Measurements from ENCODE around the gene HGFAC. TPM values are rescaled to one million over a fixed set of nuclear protein-coding genes. Genes with fewer than 3 reads are reported as not detected.

The HGFAC gene
- total RNA-seq, 1 experiment from 2014 or later, result 0.37 TPM

DNA sequence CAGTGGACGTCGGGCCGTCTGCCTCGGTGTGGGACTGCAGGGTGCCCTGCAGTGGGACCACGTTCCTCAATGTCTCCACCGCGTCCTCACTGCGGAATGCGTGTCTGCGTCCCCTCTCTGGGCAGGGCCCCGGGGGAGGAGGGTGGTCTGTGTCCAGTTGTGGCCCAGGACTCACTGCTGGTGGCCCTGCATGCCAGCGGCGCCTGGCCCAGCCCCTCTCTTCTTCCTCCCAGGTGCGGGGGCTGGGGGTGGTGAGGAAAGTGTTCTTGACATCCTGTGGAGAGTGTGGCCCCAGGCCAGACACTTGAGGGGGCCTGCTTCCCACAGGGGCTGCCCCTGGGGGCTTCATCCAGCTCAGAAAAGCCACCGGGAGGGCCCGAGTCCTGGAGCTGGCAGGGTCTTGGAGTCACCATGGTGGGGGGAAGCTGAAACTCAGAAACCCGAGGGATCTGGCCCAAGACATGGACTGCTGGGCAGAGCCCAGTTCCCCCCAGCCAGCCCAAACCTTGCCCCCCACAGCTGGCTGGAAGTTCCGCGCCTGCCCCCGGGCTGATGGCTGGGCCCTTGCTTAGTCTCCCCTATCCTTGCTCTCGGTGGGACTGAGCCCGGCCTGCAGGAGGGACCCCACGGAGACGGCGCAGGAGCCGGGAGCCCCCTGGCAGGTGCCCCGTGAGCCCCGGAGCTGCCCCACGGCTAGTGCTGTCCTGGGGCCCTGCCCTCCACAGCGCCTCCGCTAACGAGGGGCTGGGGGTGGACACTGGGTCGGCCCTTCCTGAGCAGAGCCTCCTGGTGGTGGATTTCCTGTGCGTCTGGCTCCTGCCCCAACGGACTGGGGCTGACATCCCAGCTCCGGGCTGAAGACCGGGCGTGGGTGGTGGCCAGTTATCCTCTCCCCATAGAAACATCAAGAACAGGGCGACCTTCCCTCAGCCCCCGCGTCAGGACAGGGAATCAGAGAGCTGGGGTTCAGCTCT lies 24.2 kb downstream of the HGFAC start:
- Histone ChIP-seq H3K4me1 (ENCODE audit: insufficient read depth, low read length) (no peaks in the 10 kb centered on the region), H3K27me3 (ENCODE audit: insufficient read depth, low read length) (peaks cover 6% of the 10 kb centered on the region; the same call in 1 of the 2 replicates), H3T11ph (ENCODE audit: low read length) (no peak overlapping the region), H3K23ac (ENCODE audit: insufficient read length, low read depth, low read length) (no peak overlapping the region), H4K91ac (ENCODE audit: insufficient read length, low read depth, low read length) (no peak overlapping the region), H3K27ac (ENCODE audit: insufficient read length, low read depth, low read length) (no peak overlapping the region), H3K79me1 (ENCODE audit: insufficient read depth, low read depth, low read length, poor library complexity, severe bottlenecking) (no peaks in the 10 kb centered on the region), H3K9ac (ENCODE audit: extremely low read depth, insufficient read length, low read length) (no peak overlapping the region), H2BK120ac (ENCODE audit: low read depth, low read length, poor library complexity, severe bottlenecking) (no peak overlapping the region), H2BK12ac (ENCODE audit: insufficient read length, low read depth, low read length) (no peak overlapping the region), H2BK15ac (ENCODE audit: low read depth, low read length) (no peak overlapping the region), H2BK20ac (ENCODE audit: low read depth, low read length, poor library complexity, severe bottlenecking) (no peak overlapping the region), H2AFZ (ENCODE audit: low read length) (no peak overlapping the region), H3K4ac (ENCODE audit: low read depth, low read length) (no peak overlapping the region), H4K20me1 (ENCODE audit: control insufficient read depth, insufficient read depth, insufficient read length) (no peaks in the 10 kb centered on the region), H4K5ac (ENCODE audit: insufficient read length, low read depth, low read length) (no peak overlapping the region), H3K18ac (ENCODE audit: insufficient read length, low read depth, low read length) (no peak overlapping the region), H2AK5ac (ENCODE audit: insufficient read length, low read length) (no peak overlapping the region), H3K14ac (ENCODE audit: insufficient read depth, low read length) (no peak overlapping the region; the same call in 1 of the 2 replicates), H4K8ac (replicated peaks; ENCODE audit: insufficient read length, low read depth, low read length) (no peak overlapping the region), H3K56ac (ENCODE audit: insufficient read length, low read depth, low read length) (no peak overlapping the region), H3K9me3 (ENCODE audit: control insufficient read depth, low read depth, low read length) (no peaks in the 10 kb centered on the region), H3K79me2 (ENCODE audit: insufficient read depth, low read length) (no peaks in the 10 kb centered on the region), H3K4me2 (ENCODE audit: insufficient read depth, insufficient read length, low read length) (no peak overlapping the region), H3K23me2 (ENCODE audit: insufficient read length, low read depth, low read length, poor library complexity, severe bottlenecking) (no peaks in the 10 kb centered on the region), H2BK5ac (ENCODE audit: insufficient read length, low read length) (no peak overlapping the region)
- DNase-seq, result peak; percentile 74
- Mint-ChIP-seq H3K9me3 (no peaks in the 10 kb centered on the region), H3K36me3 (ENCODE audit: insufficient read depth in 1 of 3, low read depth in 3 of 3) (no peaks in the 10 kb centered on the region), H3K4me1 (peaks cover 6 to 9% of the 10 kb centered on the region in 2 experiments; a peak in 1 of 4 replicates), H3K27ac (no peak overlapping the region), H3K27me3 (ENCODE audit: low read depth) (peaks cover 57% of the 10 kb centered on the region), H3K4me3 (no peak overlapping the region)
- peak; percentile 73 for TF ChIP-seq CTCF (conservative IDR thresholded peaks at IDR 0.05)
- WGBS (ENCODE audit: extremely low coverage, insufficient read length, low lambda C conversion rate), result no CpG with 5 or more reads among the region's 41 CpGs

All from H9 (cell line).